Central memory CD8-positive, alpha-beta T cell (primary cell): Measurements from ENCODE around the gene PGAP1.

ENCODE experiments used
- ATAC-seq: fragments of 150-1000 bp; cut with Tn5 transposase; replicated peaks from 2 replicates; pipeline ENCODE4 v1.10.0; 2022; ENCODE audit warnings: mild to moderate bottlenecking, moderate FRiP score, moderate number of reproducible peaks; ENCODE audit not compliant: poor library complexity, severe bottlenecking; ENCODE audit errors: extremely low read depth
- DNase-seq, 2 donors: peaks; one replicate each; pipeline ENCODE4 v3.0.0; 2021; ENCODE audit warnings: low spot score in 2 of 2
- H3K27ac Mint-ChIP-seq: one replicate; pipeline ENCODE4 v1.8.0; 2022; ENCODE audit warnings: low read depth, mild to moderate bottlenecking, moderate library complexity, mixed read lengths
- H3K27me3 Mint-ChIP-seq: one replicate; pipeline ENCODE4 v1.8.0; 2022; ENCODE audit warnings: mixed read lengths
- H3K36me3 Mint-ChIP-seq: one replicate; pipeline ENCODE4 v1.8.0; 2022; ENCODE audit warnings: mild to moderate bottlenecking, moderate library complexity, mixed read lengths; ENCODE audit not compliant: insufficient read depth
- H3K4me1 Mint-ChIP-seq: one replicate; pipeline ENCODE4 v1.8.0; 2022; ENCODE audit warnings: mixed read lengths
- H3K4me3 Mint-ChIP-seq: one replicate; pipeline ENCODE4 v1.8.0; 2022; ENCODE audit warnings: mild to moderate bottlenecking, moderate library complexity, mixed read lengths
- H3K9me3 Mint-ChIP-seq: one replicate; pipeline ENCODE4 v1.8.0; 2022; ENCODE audit warnings: mixed read lengths

Gene PGAP1, protein sequence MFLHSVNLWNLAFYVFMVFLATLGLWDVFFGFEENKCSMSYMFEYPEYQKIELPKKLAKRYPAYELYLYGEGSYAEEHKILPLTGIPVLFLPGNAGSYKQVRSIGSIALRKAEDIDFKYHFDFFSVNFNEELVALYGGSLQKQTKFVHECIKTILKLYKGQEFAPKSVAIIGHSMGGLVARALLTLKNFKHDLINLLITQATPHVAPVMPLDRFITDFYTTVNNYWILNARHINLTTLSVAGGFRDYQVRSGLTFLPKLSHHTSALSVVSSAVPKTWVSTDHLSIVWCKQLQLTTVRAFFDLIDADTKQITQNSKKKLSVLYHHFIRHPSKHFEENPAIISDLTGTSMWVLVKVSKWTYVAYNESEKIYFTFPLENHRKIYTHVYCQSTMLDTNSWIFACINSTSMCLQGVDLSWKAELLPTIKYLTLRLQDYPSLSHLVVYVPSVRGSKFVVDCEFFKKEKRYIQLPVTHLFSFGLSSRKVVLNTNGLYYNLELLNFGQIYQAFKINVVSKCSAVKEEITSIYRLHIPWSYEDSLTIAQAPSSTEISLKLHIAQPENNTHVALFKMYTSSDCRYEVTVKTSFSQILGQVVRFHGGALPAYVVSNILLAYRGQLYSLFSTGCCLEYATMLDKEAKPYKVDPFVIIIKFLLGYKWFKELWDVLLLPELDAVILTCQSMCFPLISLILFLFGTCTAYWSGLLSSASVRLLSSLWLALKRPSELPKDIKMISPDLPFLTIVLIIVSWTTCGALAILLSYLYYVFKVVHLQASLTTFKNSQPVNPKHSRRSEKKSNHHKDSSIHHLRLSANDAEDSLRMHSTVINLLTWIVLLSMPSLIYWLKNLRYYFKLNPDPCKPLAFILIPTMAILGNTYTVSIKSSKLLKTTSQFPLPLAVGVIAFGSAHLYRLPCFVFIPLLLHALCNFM

DNA sequence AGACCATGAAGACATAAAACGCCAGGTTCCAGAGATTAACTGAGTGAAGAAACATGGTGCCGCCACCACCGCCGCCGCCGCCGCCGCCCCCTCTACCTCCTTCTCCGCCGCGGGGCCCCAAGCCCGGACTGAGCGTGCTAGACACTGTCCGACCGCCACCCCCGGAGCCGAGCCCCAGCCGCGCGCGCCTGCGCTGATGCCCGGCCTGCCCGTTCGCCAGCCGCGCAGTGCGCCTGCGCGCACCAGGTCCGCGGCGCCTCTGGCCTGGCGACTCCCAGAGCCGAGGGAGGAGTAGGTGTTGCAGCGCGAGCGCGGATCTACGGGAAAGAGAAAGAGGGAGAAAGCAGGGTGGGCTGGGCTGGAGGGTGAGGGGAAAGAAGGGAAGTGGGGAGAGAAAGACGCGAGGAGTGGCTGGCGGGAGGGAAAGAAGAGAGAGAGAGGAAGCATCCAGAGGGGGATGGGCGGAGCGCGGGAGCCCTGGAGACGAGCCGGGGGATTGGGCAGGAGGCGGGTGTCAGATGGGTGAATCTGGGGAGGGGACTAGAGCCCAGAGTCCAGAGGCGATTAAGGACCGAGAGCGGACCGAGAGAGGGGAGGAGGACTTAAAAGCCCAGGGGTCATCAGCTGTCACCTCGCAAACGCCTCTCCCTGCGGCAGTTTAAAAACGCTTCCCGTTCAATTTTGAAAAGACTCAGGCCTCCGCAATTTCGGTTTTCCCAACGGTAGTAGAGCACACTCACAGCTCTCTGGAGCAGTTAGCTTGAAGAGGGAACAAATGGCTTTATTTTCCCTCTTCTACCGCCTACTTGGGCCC lies at the start of gene PGAP1:
Gene PGAP1, minus strand, starts transcription at position 146 of the 814 bp plus-strand sequence. Its CDS starts 91 bp downstream, at position 55.
- peak within 1 kb of the TSS; percentile 96 for H3K4me3 Mint-ChIP-seq
- peak; percentile 69 to 71 for DNase-seq
- ATAC-seq = peak; percentile 89
- peaks cover 24% of the 10 kb centered on the region for H3K4me1 Mint-ChIP-seq
- peak within 1 kb of the TSS; percentile 92 for H3K27ac Mint-ChIP-seq
- H3K36me3 Mint-ChIP-seq = peaks cover 18% of the 10 kb centered on the region
- no peaks in the 10 kb centered on the region for H3K9me3 Mint-ChIP-seq
- H3K27me3 Mint-ChIP-seq = no peaks in the 10 kb centered on the region

DNA sequence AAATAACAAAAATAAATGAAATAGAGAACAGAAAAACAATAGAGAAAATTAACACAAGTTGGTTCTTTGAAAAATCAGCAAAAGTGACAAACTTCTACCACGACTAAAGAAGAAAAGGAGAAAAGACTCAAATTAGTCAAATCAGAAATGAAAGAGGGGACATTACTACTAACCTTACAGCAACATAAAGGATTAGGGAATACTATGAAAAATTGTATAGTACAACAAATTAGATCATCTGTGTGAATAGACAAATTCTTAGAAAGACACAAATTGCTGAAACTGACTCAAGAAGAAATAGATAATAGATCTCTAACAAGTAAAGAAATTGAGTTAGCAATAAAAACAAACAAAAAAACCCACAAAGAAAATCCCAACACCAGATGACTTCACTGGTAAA lies 48.5 kb upstream of the PGAP1 start:
- Mint-ChIP-seq H3K27ac (no peak overlapping the region), H3K27me3 (no peaks in the 10 kb centered on the region), H3K9me3 (no peaks in the 10 kb centered on the region), H3K36me3 (peaks cover 3% of the 10 kb centered on the region), H3K4me3 (no peak overlapping the region), H3K4me1 (no peaks in the 10 kb centered on the region)
- ATAC-seq (no peak), DNase-seq (no peak)

DNA sequence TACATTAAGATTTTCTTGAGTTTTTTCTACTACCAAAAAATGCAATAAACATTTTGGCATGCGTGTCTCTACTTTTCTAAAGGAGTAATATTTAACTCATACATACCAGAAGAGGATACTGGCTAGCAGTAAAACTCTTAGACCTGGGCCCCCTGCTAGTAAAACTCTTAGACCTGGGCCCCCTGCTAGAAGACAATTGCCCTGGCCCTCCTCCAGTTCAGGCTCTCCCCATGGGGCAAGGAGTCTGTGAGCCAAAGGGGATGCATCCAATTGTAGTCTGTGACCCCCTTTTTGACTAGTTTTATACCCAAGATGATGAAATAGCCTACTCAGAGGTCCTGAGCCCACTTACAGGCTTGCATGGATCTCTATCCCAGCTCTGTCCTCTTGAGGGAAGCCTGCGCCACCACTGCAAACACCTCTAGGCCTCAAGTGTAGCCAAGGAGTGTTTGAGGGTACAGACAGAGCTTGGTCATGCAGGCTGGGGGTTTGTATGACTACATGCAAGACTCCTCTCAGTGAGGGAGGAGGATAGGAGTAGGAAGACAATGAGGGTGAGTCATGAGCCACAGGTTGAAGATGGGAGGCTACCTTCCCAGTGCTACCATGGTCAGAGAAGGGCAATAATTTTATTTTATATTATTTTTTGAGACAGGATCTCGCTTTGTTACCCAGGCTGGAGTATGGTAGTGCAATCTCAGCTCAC lies 45.2 kb upstream of the PGAP1 start:
- ATAC-seq (no peak), DNase-seq (no peak)
- H3K27ac Mint-ChIP-seq = no peak overlapping the region
- H3K4me1 Mint-ChIP-seq = no peaks in the 10 kb centered on the region
- H3K9me3 Mint-ChIP-seq = no peaks in the 10 kb centered on the region
- no peak overlapping the region for H3K4me3 Mint-ChIP-seq
- H3K36me3 Mint-ChIP-seq = peaks cover 3% of the 10 kb centered on the region
- H3K27me3 Mint-ChIP-seq = no peaks in the 10 kb centered on the region

DNA sequence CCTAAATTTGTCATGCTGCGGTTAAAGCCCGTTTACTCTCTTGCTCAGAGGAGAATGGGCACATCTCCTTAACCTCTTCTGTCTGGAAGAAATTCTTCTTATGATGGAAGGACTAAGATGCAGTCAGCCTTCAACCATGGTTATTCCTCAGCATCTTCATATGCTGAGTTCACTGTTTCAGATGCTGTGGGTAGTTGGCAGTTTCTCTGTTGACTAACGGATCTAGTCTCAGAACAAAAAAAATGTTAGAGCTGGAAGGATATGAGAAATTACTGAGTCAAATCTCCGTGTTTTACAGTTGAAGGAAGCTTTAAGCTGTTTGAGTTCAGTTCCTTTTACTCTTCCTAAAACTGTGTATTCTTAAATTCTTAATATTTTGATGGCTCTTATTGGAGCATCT lies 43.6 kb upstream of the PGAP1 start:
- H3K4me3 Mint-ChIP-seq = no peak overlapping the region
- no peaks in the 10 kb centered on the region for H3K27me3 Mint-ChIP-seq
- DNase-seq = no peak
- H3K9me3 Mint-ChIP-seq = no peaks in the 10 kb centered on the region
- no peak for ATAC-seq
- H3K4me1 Mint-ChIP-seq = no peaks in the 10 kb centered on the region
- H3K27ac Mint-ChIP-seq = no peak overlapping the region
- peaks cover 2% of the 10 kb centered on the region for H3K36me3 Mint-ChIP-seq

DNA sequence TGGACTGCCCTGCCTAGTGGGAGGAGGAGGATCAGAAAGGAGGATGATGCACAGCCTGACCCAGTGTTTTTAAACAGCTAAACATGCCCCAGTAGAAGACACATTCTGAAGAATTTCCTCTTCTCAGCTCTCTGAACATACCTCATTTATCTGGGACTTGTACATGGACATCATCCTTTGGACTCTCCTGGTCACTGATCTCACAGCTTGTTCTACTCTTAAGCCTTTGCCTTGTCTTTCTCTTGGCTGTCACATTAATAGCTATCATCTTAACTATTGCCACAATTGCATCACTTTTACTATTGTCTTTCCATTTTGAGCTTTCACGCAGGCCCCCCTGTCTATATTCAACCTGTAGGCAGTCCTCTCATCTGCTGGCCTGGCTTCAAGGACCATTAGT lies 42.0 kb upstream of the PGAP1 start:
- ATAC-seq (no peak), DNase-seq (no peak)
- no peak overlapping the region for H3K27ac Mint-ChIP-seq
- H3K4me1 Mint-ChIP-seq = no peaks in the 10 kb centered on the region
- H3K9me3 Mint-ChIP-seq = no peaks in the 10 kb centered on the region
- H3K36me3 Mint-ChIP-seq = peaks cover 2% of the 10 kb centered on the region
- H3K27me3 Mint-ChIP-seq = no peaks in the 10 kb centered on the region
- H3K4me3 Mint-ChIP-seq = no peak overlapping the region

DNA sequence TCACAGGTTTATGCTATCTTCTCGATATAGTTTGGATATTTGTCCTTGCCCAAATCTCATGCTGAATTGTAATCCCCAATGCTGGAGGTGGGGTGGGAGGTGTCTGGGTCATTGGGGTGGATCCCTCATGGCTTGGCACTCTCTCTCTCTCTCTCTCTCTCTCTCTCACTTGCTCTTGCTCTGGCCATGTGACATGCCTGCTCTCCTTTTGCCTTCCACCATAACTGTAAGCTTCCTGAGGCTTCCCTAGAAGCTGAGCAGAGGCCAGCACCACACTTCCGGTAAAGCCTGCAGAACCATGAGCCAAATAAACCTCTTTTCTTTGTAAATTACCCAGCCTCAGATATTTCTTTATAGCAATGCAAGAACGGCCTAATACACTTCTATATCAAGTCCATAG lies 41.3 kb upstream of the PGAP1 start:
- no peak overlapping the region for H3K27ac Mint-ChIP-seq
- H3K4me3 Mint-ChIP-seq = no peak overlapping the region
- no peak for DNase-seq
- H3K9me3 Mint-ChIP-seq = no peaks in the 10 kb centered on the region
- H3K36me3 Mint-ChIP-seq = peaks cover 2% of the 10 kb centered on the region
- peaks cover 6% of the 10 kb centered on the region for H3K4me1 Mint-ChIP-seq
- no peaks in the 10 kb centered on the region for H3K27me3 Mint-ChIP-seq
- no peak for ATAC-seq

DNA sequence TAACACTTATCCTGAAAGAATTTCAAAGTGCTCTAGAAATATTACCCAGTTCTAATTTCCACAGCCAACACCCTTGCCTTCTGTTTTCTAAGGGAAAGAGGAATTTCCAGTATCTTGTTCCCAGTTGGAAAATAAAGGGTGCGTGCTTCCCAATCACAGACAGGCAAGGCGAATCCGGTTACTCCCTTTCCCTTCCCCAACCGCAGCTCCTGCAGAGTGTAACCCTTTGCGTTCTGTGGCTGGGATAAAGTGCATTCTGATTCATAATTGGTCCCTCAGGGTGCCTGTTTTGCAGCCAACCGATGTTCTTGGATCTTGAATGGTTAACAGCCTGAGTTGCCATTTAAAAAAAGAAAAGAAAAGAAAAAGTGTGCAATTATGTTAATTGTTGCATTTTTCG lies 40.6 kb upstream of the PGAP1 start:
- ATAC-seq (no peak), DNase-seq (no peak)
- Mint-ChIP-seq H3K4me1 (peaks cover 8% of the 10 kb centered on the region), H3K27ac (no peak overlapping the region), H3K9me3 (no peaks in the 10 kb centered on the region), H3K4me3 (no peak overlapping the region), H3K36me3 (peaks cover 2% of the 10 kb centered on the region), H3K27me3 (no peaks in the 10 kb centered on the region)

DNA sequence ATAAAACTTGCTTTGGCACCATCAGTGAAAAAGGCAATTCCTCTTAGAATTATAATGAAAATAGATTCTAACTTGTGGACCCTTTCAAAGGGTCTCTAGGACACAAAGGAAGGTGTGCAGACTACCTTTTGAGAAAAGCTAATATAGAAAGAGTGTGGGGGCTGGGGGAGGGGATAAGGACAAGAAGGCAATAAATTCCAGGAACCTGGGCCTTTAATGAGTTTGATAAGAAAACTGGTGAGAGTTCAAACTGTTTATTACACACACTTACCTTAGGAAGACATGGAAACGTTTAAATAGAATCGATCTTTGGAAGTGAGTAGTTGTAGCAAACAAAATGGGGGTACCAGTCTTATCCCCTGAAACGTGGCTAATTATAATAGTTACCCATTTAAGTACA lies 39.6 kb upstream of the PGAP1 start:
- H3K27me3 Mint-ChIP-seq = no peaks in the 10 kb centered on the region
- H3K36me3 Mint-ChIP-seq = no peaks in the 10 kb centered on the region
- no peak overlapping the region for H3K27ac Mint-ChIP-seq
- peaks cover 14% of the 10 kb centered on the region for H3K4me1 Mint-ChIP-seq
- no peak overlapping the region for H3K4me3 Mint-ChIP-seq
- DNase-seq = no peak
- ATAC-seq = no peak
- H3K9me3 Mint-ChIP-seq = no peaks in the 10 kb centered on the region

DNA sequence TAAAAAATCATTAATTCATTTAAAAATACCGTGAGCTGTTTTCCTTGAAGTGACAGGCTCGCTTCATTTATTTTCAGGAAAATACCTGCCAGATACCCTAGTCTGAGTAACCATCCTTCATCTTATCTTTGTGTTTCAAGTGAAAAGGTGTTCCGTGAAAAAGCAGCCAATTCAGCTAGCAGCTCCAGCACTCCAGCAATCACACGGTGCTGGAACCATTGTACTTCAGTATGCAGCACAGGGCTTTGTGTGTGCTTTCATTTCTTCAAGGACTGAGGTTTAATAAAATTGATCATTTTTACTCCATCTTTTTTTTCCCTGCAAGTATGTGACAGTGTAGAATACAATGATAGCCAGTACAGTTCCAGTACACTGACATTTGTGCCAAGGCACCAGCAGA lies 39.1 kb upstream of the PGAP1 start:
- no peak for ATAC-seq
- no peak for DNase-seq
- no peaks in the 10 kb centered on the region for H3K36me3 Mint-ChIP-seq
- H3K27me3 Mint-ChIP-seq = no peaks in the 10 kb centered on the region
- H3K4me3 Mint-ChIP-seq = no peak overlapping the region
- no peaks in the 10 kb centered on the region for H3K9me3 Mint-ChIP-seq
- peaks cover 14% of the 10 kb centered on the region for H3K4me1 Mint-ChIP-seq
- no peak overlapping the region for H3K27ac Mint-ChIP-seq

DNA sequence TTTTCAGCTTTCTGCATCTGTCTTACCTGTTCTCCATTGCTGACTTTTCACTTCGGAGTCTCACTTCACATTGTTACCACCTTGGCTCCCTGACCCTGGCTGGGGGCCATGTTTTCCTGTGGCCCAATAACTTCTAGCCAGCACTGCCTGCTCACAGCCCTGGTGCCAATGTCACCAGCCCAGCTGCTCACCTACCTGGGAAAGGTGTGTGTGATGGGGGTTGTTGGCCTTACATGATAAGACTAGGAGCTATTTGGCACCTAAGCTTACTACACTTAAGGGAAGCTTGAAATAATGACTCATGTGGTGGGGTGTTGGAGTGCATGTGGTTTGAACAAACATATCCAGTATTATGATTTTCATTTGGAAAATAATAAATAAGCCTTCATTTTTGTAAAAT lies 37.5 kb upstream of the PGAP1 start:
- ATAC-seq (no peak), DNase-seq (no peak)
- no peaks in the 10 kb centered on the region for H3K9me3 Mint-ChIP-seq
- no peak overlapping the region for H3K27ac Mint-ChIP-seq
- no peaks in the 10 kb centered on the region for H3K27me3 Mint-ChIP-seq
- no peaks in the 10 kb centered on the region for H3K36me3 Mint-ChIP-seq
- H3K4me1 Mint-ChIP-seq = peaks cover 14% of the 10 kb centered on the region
- peak overlapping the region; percentile 29 for H3K4me3 Mint-ChIP-seq

DNA sequence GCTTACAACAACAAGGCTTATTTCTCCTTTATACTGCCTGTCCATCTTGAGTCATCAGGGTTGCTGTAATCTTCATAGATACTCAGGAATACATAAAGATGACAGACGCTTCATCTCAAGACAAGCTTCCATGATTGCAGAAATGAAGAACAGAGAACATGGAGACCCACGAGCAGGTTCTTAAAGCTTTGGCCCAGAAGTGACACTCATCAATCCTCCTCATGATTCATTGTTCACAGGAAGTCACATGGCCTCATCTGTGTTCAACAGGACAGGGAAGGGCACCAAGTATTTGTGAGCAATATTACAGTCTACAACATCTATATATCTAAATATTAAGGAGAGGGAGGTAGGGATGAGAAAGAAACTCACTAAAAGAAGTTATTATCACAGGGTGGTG lies 36.5 kb upstream of the PGAP1 start:
- Mint-ChIP-seq H3K27me3 (no peaks in the 10 kb centered on the region), H3K4me1 (peaks cover 14% of the 10 kb centered on the region), H3K36me3 (no peaks in the 10 kb centered on the region), H3K4me3 (no peak overlapping the region), H3K27ac (no peak overlapping the region), H3K9me3 (no peaks in the 10 kb centered on the region)
- DNase-seq (no peak), ATAC-seq (no peak)

DNA sequence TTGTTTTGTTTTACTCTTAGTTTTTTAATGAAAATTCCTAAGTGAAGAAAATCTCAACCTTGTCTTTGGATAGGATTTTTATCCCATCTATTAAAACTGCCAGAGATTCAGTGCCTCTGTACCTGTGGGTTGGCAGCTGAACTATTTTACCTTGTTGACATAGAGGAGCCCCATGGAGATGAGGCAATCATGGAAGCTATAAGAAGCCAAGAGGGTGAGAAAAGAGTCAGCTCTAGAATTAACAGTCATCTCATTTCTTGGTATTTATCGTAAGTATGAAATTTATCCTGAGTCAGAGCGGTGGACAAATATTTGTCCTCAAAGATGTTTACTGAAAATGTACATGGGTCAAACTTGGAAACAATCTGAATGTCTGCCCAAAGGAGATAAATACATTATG lies 35.8 kb upstream of the PGAP1 start:
- Mint-ChIP-seq H3K9me3 (no peaks in the 10 kb centered on the region), H3K36me3 (no peaks in the 10 kb centered on the region), H3K27me3 (no peaks in the 10 kb centered on the region), H3K4me1 (peaks cover 14% of the 10 kb centered on the region), H3K4me3 (no peak overlapping the region), H3K27ac (no peak overlapping the region)
- DNase-seq = no peak
- ATAC-seq = no peak
